DMS 273 (cell line): ENCODE measurements around the gene CYP2W1.

Experiments
- DNase-seq: peaks from one replicate; lab custom pipeline; 2025; ENCODE audit not compliant: unreplicated experiment; lab: John Stamatoyannopoulos, UW

CYP2W1 gene

GRCh38 chr7:1012004-1012715 lies 29.2 kb downstream of the CYP2W1 start:
- DNase-seq: no peak

- no peak for DNase-seq
Measured at GRCh38 chr7:1012716-1013095, 29.7 kb downstream of the CYP2W1 start.

GRCh38 chr7:1013581-1013980 lies 30.6 kb downstream of the CYP2W1 start:
- no peak for DNase-seq

GRCh38 chr7:1014681-1015080 lies 31.7 kb downstream of the CYP2W1 start:
- DNase-seq: no peak

- DNase-seq: no peak
Measured at GRCh38 chr7:1015196-1016121, 32.5 kb downstream of the CYP2W1 start.

- DNase-seq: no peak
Measured at GRCh38 chr7:1016577-1017531, 33.9 kb downstream of the CYP2W1 start.

GRCh38 chr7:1017586-1018333 lies 34.8 kb downstream of the CYP2W1 start:
- DNase-seq: no peak

GRCh38 chr7:1018334-1018695 lies 35.3 kb downstream of the CYP2W1 start:
- DNase-seq: no peak

GRCh38 chr7:1019255-1019785 lies 36.3 kb downstream of the CYP2W1 start:
- no peak for DNase-seq

- no peak for DNase-seq
Measured at GRCh38 chr7:1019789-1020610, 37.0 kb downstream of the CYP2W1 start.

- DNase-seq: peak; percentile 35
Measured at GRCh38 chr7:1020849-1021251, 37.9 kb downstream of the CYP2W1 start.

- DNase-seq: no peak
Measured at GRCh38 chr7:1021366-1021765, 38.4 kb downstream of the CYP2W1 start.

- DNase-seq: no peak
Measured at GRCh38 chr7:1021931-1022330, 39.0 kb downstream of the CYP2W1 start.

- no peak for DNase-seq
Measured at GRCh38 chr7:1022356-1022755, 39.4 kb downstream of the CYP2W1 start.

GRCh38 chr7:1022801-1023465 lies 40.0 kb downstream of the CYP2W1 start:
- DNase-seq: no peak

- DNase-seq: peak; percentile 34
Measured at GRCh38 chr7:1024331-1024841, 41.4 kb downstream of the CYP2W1 start.

GRCh38 chr7:1024876-1025742 lies 42.1 kb downstream of the CYP2W1 start:
- DNase-seq: no peak
